ENCODE data around the gene CCNB1IP1. TPM values are rescaled to one million over a fixed set of nuclear protein-coding genes. Genes with fewer than 3 reads are reported as not detected.

Gene CCNB1IP1
- total and polyA plus RNA-seq, 2 of the 8 experiments (the other 6 are each of a cell fraction or from before 2014, with no cell fraction given), result 173 to 277 TPM

DNA sequence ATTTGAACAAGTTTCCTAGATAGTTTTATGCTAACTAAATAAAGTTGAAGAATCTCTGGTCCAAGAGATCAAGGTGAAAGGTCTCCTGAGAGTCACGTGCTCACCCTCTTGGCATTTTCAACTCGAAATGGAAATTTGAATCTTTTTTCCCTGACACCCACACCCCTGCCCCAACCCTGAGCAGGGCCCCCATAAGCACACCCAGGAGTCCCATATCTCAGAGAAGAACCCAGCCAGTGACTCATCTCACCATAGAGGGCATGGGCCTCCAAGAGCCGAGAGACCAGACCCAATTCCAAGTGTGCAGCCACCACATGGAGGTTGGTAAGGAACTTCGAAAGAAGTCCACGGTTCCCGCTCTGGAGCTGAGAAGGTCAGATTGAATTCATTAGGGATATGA lies 47.6 kb upstream of the CCNB1IP1 start:
- no peaks in the 10 kb centered on the region for H3K79me2 ChIP-seq (ENCODE audit: control insufficient read depth in 1 of 2, insufficient read depth in 2 of 2, low read length in 2 of 2)
- H2BK5ac ChIP-seq (ENCODE audit: low read depth, low read length), result no peak overlapping the region
- H4K8ac ChIP-seq (ENCODE audit: extremely low read depth, insufficient read depth, low read length), result no peak overlapping the region
- H3K23ac ChIP-seq (ENCODE audit: insufficient read length), result no peak overlapping the region
- no peak overlapping the region for H3K56ac ChIP-seq (replicated peaks; ENCODE audit: insufficient read length, low read depth, low read length)
- no peak overlapping the region for H4K91ac ChIP-seq (replicated peaks; ENCODE audit: insufficient read length, low read length)
- H3K9me3 ChIP-seq (ENCODE audit: insufficient read depth in 2 of 2, low read depth in 1 of 2, low read length in 1 of 2), result no peaks in the 10 kb centered on the region
- no peak overlapping the region for H2AFZ ChIP-seq (ENCODE audit: low read length)
- H3K9ac ChIP-seq (replicated peaks in 1 of 4; ENCODE audit: extremely low read depth in 1 of 4, low read depth in 3 of 4, low read length in 3 of 4), result no peak overlapping the region
- no peaks in the 10 kb centered on the region for H3K79me1 ChIP-seq (ENCODE audit: low read depth, low read length)
- H4K20me1 ChIP-seq (replicated peaks in 1 of 2; ENCODE audit: control insufficient read depth in 1 of 2, insufficient read depth in 2 of 2, low read length in 2 of 2), result peaks cover 2 to 3% of the 10 kb centered on the region in 2 experiments
- CTCF ChIA-PET (ENCODE audit: partially characterized antibody), result no interaction called here
- H4K5ac ChIP-seq (ENCODE audit: insufficient read length, low read depth, low read length), result no peak overlapping the region
- H3K27me3 ChIP-seq (replicated peaks in 1 of 4; ENCODE audit: control insufficient read depth in 3 of 4, extremely low read depth in 1 of 4, insufficient read depth in 3 of 4, low read length in 3 of 4), result no peaks in the 10 kb centered on the region
- WGBS, 2 experiments (ENCODE audit: extremely low coverage in 1 of 2, insufficient coverage in 1 of 2, insufficient read length in 1 of 2, insufficient replicate concordance in 2 of 2, low coverage in 1 of 2, low lambda C conversion rate in 2 of 2, missing lambda C conversion rate in 1 of 2), result 82% methylated on average over 6 of the region's 6 CpGs; no CpG with 5 or more reads in 1 of the 2 experiments
- no peak overlapping the region for H3K4me3 ChIP-seq (ENCODE audit: extremely low read depth in 1 of 4, insufficient read depth in 2 of 4, low read depth in 3 of 4, low read length in 4 of 4)
- H2BK15ac ChIP-seq (ENCODE audit: low read length), result no peak overlapping the region
- no peak overlapping the region for H3K18ac ChIP-seq (ENCODE audit: extremely low read depth, low read length)
- no peak for FAIRE-seq
- no peak overlapping the region for H2AK5ac ChIP-seq (ENCODE audit: low read depth, low read length)
- H3K27ac ChIP-seq (ENCODE audit: low read depth, low read length), result no peak overlapping the region
- H3K4me1 ChIP-seq (replicated peaks in 1 of 4; ENCODE audit: control insufficient read depth in 3 of 4, insufficient read depth in 4 of 4, low read length in 3 of 4), result no peaks in the 10 kb centered on the region
- no peak overlapping the region for H3K4me2 ChIP-seq (ENCODE audit: insufficient read depth in 1 of 2, low read depth in 2 of 2, low read length in 2 of 2)
- H3K14ac ChIP-seq (ENCODE audit: insufficient read length), result no peak overlapping the region
- DNase-seq (ENCODE audit: low read depth in 1 of 2, low spot score in 2 of 2), result no peak
- H3K23me2 ChIP-seq (ENCODE audit: low read depth, low read length), result no peaks in the 10 kb centered on the region
- POLR2A ChIA-PET (ENCODE audit: partially characterized antibody), result no interaction called here
- no peak overlapping the region for H3K4ac ChIP-seq (replicated peaks; ENCODE audit: insufficient read length, low read depth, low read length)
- H2BK12ac ChIP-seq (ENCODE audit: low read depth, low read length), result no peak overlapping the region
- no peak overlapping the region for H2BK120ac ChIP-seq (replicated peaks; ENCODE audit: low read depth, low read length)
- H3K36me3 ChIP-seq (ENCODE audit: control insufficient read depth in 2 of 4, insufficient read depth in 4 of 4, low read length in 3 of 4), result peaks cover 3 to 23% (median 15%) of the 10 kb centered on the region in 4 experiments; a peak in 6 of 8 replicates
- no peak overlapping the region for H2BK20ac ChIP-seq (ENCODE audit: low read length)
- TF ChIP-seq EGR1 (IDR thresholded peaks at IDR 0.05; ENCODE audit: borderline replicate concordance, low read depth, low read length) (no peak), SIN3A (conservative IDR thresholded peaks at IDR 0.05 in 1 of 2, IDR thresholded peaks at IDR 0.05 in 1 of 2; ENCODE audit: low read depth in 1 of 2, low read length in 2 of 2) (no peak), SRF (IDR thresholded peaks at IDR 0.05; ENCODE audit: low read depth, low read length) (no peak), SUZ12 (IDR thresholded peaks at IDR 0.05; ENCODE audit: low read length) (no peak), RBBP5 (IDR thresholded peaks at IDR 0.05; ENCODE audit: borderline replicate concordance, low read depth, low read length) (no peak), SIRT6 (IDR thresholded peaks at IDR 0.05; ENCODE audit: low read length) (no peak), TCF12 (IDR thresholded peaks at IDR 0.05; ENCODE audit: low read depth, low read length) (no peak), EP300 (IDR thresholded peaks at IDR 0.05; ENCODE audit: borderline replicate concordance in 1 of 2, low read depth in 2 of 2, low read length in 2 of 2) (no peak), PHF8 (conservative IDR thresholded peaks at IDR 0.05; ENCODE audit: low read depth, low read length) (no peak), TAF7 (optimal IDR thresholded peaks at IDR 0.05; ENCODE audit: borderline replicate concordance, low read depth, low read length) (no peak), CHD1 (IDR thresholded peaks at IDR 0.05; ENCODE audit: low read depth, low read length) (no peak)
- TF ChIP-seq, protein P1, sequence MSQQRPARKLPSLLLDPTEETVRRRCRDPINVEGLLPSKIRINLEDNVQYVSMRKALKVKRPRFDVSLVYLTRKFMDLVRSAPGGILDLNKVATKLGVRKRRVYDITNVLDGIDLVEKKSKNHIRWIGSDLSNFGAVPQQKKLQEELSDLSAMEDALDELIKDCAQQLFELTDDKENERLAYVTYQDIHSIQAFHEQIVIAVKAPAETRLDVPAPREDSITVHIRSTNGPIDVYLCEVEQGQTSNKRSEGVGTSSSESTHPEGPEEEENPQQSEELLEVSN (IDR thresholded peaks at IDR 0.05), result no peak
- TF ChIP-seq, protein P2, sequence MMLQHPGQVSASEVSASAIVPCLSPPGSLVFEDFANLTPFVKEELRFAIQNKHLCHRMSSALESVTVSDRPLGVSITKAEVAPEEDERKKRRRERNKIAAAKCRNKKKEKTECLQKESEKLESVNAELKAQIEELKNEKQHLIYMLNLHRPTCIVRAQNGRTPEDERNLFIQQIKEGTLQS (IDR thresholded peaks at IDR 0.05; ENCODE audit: insufficient read depth, low read depth, low read length), result no peak
